AG04450 (cell line): ENCODE data around the gene LRRC2. TPM values are rescaled to one million over a fixed set of nuclear protein-coding genes. Genes with fewer than 3 reads are reported as not detected.
A peak's percentile ranks its signal among the peaks of the same experiment; 100 is the strongest.

Experiments used
- CTCF ChIA-PET: fragments of 300-600, 350-600 bp; formaldehyde crosslinking; extraction: SDS; loops from one replicate; lab custom pipeline; 2022; ENCODE audit warnings: antibody characterized with exemption, inconsistent platforms; lab: Charles Lee
- POLR2A ChIA-PET: fragments of 350-600 bp; formaldehyde crosslinking; extraction: SDS; loops from one replicate; lab custom pipeline; 2021; ENCODE audit warnings: antibody characterized with exemption, inconsistent platforms; lab: Yijun Ruan, JAX
- DNase-seq: peaks from one replicate; pipeline ENCODE4 v3.0.0-alpha.2; 2011; ENCODE audit warnings: low read depth, low spot score
- H3K27ac ChIP-seq: one replicate; pipeline ENCODE4 v1.5.1; 2012; ENCODE audit warnings: low read depth, low read length, control low read depth
- H3K27me3 ChIP-seq: one replicate; pipeline ENCODE4 v1.6.0; 2012; ENCODE audit warnings: low read length; ENCODE audit not compliant: control insufficient read depth, insufficient read depth
- H3K4me3 ChIP-seq: 2 replicates; pipeline ENCODE4 v1.5.1; 2011; ENCODE audit warnings: mild to moderate bottlenecking, low read depth, low read length, control low read depth
- H3K9me3 ChIP-seq: 2 replicates; pipeline ENCODE4 v1.5.1; 2012; ENCODE audit warnings: low read length; ENCODE audit not compliant: control insufficient read depth, insufficient read depth
- polyA plus RNA-seq: library from polyadenylated mRNA; depleted of rRNA; stranded (reverse); fragments of >200 nt; gene quantifications from 2 replicates; pipeline ENCODE4 v1.2.3, GENCODE V29; 2011
- TF ChIP-seq, protein P1 (sequence below): IDR thresholded peaks from 2 replicates; pipeline ENCODE4 v1.5.1; 2011; ENCODE audit warnings: low read depth, low read length, control low read depth, inconsistent platforms

LRRC2 gene
- polyA plus RNA-seq, 1 experiment = 4.2 TPM

DNA sequence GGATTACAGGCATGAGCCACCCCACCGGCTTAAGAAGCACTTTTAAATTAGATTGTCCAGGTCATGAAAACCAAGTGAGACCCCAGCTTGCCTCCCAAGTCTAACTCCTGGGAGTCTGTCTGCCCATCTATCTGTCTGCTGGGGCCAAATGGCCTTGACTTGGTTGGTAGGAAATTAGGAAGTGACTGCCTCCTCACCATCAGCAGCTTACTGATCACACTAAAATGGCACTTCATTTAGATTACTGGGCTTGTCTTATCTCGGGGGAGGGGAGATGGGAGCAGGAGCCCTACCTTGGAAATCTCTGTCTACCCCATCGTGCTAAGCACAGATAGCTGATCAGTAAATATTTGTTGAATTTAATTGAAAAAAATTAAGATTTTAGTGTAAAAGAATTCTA, 5.6 kb upstream of the LRRC2 start:
- CTCF ChIA-PET = interaction anchor here (0.6 to 1.8 kb wide), 3 partner anchors 83 to 1533 kb away, joined by 3 to 5 read pairs (median 3); no protein-coding TSS in a partner anchor
- DNase-seq = no peak
- H3K27ac ChIP-seq = no peak overlapping the region
- H3K4me3 ChIP-seq = no peak overlapping the region
- H3K9me3 ChIP-seq = no peaks in the 10 kb centered on the region; the same call in 1 of the 2 replicates
- H3K27me3 ChIP-seq = peaks cover 23% of the 10 kb centered on the region
- POLR2A ChIA-PET = no interaction called here
- TF ChIP-seq, protein P1, sequence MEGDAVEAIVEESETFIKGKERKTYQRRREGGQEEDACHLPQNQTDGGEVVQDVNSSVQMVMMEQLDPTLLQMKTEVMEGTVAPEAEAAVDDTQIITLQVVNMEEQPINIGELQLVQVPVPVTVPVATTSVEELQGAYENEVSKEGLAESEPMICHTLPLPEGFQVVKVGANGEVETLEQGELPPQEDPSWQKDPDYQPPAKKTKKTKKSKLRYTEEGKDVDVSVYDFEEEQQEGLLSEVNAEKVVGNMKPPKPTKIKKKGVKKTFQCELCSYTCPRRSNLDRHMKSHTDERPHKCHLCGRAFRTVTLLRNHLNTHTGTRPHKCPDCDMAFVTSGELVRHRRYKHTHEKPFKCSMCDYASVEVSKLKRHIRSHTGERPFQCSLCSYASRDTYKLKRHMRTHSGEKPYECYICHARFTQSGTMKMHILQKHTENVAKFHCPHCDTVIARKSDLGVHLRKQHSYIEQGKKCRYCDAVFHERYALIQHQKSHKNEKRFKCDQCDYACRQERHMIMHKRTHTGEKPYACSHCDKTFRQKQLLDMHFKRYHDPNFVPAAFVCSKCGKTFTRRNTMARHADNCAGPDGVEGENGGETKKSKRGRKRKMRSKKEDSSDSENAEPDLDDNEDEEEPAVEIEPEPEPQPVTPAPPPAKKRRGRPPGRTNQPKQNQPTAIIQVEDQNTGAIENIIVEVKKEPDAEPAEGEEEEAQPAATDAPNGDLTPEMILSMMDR = no peak

DNA sequence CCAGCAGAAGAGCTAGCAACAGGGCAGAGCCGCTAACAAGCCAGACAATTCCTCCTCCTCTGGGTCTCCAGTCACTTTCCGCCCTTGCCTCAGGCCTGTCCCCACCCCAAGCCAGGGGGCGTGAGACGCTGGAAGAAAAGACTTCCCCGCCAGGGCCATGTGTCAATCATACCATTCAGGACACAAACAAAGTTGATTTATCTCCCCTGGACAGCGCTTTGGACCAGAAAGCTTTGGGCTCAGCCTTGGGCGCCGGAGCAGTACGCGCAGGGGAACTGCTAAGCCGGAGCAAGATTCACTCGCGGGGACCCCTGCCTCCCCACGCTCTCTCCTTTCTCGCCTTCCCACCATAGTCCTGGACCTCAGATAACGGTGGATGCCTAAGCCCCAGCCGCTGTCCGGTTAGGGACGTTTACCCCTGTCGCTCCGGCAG, 479 bp downstream of the LRRC2 start:
- H3K9me3 ChIP-seq = no peaks in the 10 kb centered on the region; the same call in 1 of the 2 replicates
- peaks cover 2% of the 10 kb centered on the region for H3K27me3 ChIP-seq
- no peak overlapping the region for H3K27ac ChIP-seq
- TF ChIP-seq, protein P1 = no peak
- POLR2A ChIA-PET = no interaction called here
- H3K4me3 ChIP-seq = peak overlapping the region; percentile 63
- CTCF ChIA-PET = interaction anchor here (0.9 to 2.5 kb wide), 2 partner anchors 64 to 76 kb away, joined by 6 to 18 read pairs; no protein-coding TSS in a partner anchor
- no peak for DNase-seq

DNA sequence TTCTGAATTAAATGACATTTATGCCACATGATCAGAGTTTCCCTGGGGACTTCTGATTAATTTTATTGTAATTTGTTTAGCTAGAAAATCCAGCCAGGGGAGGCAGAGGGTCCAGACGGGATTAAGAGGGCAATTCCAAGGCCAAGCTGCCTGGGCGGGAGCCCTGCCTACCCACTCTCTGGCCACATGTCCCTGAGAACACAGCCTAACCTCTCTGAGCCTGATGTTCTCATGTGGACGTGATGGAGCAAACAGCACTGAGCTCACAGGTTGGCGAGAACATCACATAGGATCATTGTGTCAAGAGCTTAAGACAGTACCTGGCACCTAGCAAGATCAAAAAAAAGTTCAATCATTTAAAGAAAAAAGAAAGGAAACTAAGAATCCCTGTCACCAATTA, 1.0 kb downstream of the LRRC2 start:
- Histone ChIP-seq H3K9me3 (no peaks in the 10 kb centered on the region; the same call in 1 of the 2 replicates), H3K4me3 (no peak overlapping the region), H3K27ac (no peak overlapping the region), H3K27me3 (peaks cover 2% of the 10 kb centered on the region)
- ChIA-PET CTCF (interaction anchor here (0.9 to 2.5 kb wide), 2 partner anchors 65 to 76 kb away, joined by 6 to 18 read pairs; no protein-coding TSS in a partner anchor), POLR2A (no interaction called here)
- DNase-seq = no peak
- TF ChIP-seq, protein P1 = no peak

DNA sequence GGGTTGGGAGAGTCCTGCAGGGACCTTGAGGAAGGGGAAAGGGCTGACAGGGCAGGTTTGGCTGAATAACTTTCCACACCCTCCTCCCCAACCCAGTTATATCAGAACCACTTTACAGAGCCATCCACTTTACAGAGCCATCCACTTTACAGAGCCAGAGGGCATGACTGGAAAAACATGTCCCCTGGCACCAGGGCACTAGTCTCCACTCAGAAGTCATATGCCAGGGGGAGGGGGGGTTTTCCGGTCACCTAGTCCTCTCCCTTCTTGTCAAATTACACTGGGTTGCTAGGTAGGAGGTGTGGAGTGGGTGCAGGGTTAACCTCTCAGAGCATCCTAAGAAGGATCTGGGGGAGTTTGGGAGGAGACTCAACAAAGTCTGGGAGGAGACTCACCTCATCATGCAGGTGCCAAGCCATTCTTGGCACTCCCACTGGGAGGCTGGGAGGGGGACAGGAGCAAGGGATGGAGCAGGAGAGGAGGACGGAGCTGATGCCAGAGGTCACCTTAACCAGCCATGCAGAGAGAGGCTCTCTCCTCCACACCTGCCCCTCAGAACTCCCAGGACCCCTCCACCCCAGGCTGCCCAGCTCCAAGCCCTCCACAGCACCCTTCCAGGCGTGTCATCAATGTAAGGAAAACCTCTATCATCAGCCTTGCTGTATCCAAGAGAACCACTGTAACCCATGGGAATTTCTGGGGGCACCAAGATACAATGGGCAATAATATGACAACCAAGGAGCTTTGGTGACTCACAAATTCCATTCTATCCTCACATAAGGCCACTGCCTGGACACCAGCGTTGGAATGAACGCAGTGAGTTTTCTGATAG, 1.7 kb downstream of the LRRC2 start:
- DNase-seq = no peak
- Histone ChIP-seq H3K27me3 (peaks cover 2% of the 10 kb centered on the region), H3K9me3 (no peaks in the 10 kb centered on the region; the same call in 1 of the 2 replicates), H3K4me3 (no peak overlapping the region), H3K27ac (no peak overlapping the region)
- CTCF ChIA-PET = interaction anchor here (0.9 to 2.5 kb wide), 2 partner anchors 65 to 75 kb away, joined by 6 to 18 read pairs; no protein-coding TSS in a partner anchor
- TF ChIP-seq, protein P1 = no peak
- POLR2A ChIA-PET = no interaction called here

DNA sequence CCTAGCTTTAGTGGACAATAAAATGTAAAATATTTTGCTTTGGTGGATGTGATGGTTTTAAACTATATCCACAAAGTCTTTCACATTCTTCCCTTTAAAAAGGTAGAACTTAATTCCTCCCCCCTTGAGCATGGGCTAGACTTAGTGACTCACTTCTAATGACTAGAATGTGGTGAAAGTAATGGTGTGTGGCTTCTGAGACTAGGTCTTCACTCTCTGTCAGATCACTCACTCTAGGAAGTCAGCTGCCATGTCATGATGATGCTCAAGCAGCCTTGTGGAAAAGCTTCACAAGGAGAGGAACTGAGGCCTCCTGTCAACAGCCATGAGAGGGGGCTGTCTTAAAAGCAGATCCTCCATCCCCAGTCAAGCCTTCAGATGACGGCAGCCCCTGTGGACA, 4.2 kb downstream of the LRRC2 start:
- Histone ChIP-seq H3K27ac (no peak overlapping the region), H3K27me3 (no peaks in the 10 kb centered on the region), H3K9me3 (no peaks in the 10 kb centered on the region; the same call in 1 of the 2 replicates), H3K4me3 (no peak overlapping the region)
- TF ChIP-seq, protein P1 = no peak
- DNase-seq = no peak
- ChIA-PET CTCF (interaction anchor here (7.5 kb wide), 1 partner anchor 73 kb away, joined by 75 read pairs; no protein-coding TSS in a partner anchor), POLR2A (no interaction called here)
